ENCODE measurements around the gene PTMA. TPM values are rescaled to one million over a fixed set of nuclear protein-coding genes. Genes with fewer than 3 reads are reported as not detected.
A peak's percentile ranks its signal among the peaks of the same experiment; 100 is the strongest.

PTMA gene
- total and polyA plus RNA-seq, 9 of the 15 experiments (the other 6 are each of a cell fraction or from before 2014, with no cell fraction given), result 429 to 2,322 (median 1,578) TPM

GRCh38 chr2:231708773-231709635, 679 bp downstream of the PTMA start (continued):
- TF ChIP-seq ZNF639 (CRISPR knock-in tag; conservative IDR thresholded peaks at IDR 0.05 in 1 of 2, IDR thresholded peaks at IDR 0.05 in 1 of 2), result 0 out of 4 replicates have a peak, but pooled peaks of 1 of the 2 experiments have one; percentile 3
- no peak for TF ChIP-seq NCOA1 (IDR thresholded peaks at IDR 0.05; ENCODE audit: low read depth)
- no peak; the same call in 1 of the 2 replicates for TF ChIP-seq POLR2H (tag; IDR thresholded peaks at IDR 0.05; ENCODE audit: low read depth)
- TF ChIP-seq RBFOX2 (IDR thresholded peaks at IDR 0.05; ENCODE audit: low read depth, low read length), result peak; percentile 93
- no peak for TF ChIP-seq ZNF696 (CRISPR knock-in tag; conservative IDR thresholded peaks at IDR 0.05)
- no peak for TF ChIP-seq ZNF41 (CRISPR knock-in tag; conservative IDR thresholded peaks at IDR 0.05)
- peak; percentile 36 for TF ChIP-seq CXXC5 (CRISPR knock-in tag; IDR thresholded peaks at IDR 0.05)
- peak in 1 of 2 experiments; percentile 5; a peak in 1 of 4 replicates for TF ChIP-seq SIN3A (IDR thresholded peaks at IDR 0.05; ENCODE audit: borderline replicate concordance in 2 of 2, control insufficient read depth in 1 of 2, low read depth in 2 of 2, low read length in 2 of 2)
- no peak for TF ChIP-seq NFYB (IDR thresholded peaks at IDR 0.05; ENCODE audit: extremely low read depth, insufficient read length)
- peak; percentile 42 for TF ChIP-seq CTCFL (IDR thresholded peaks at IDR 0.05; ENCODE audit: borderline replicate concordance, insufficient read depth, low read depth, low read length, poor library complexity, severe bottlenecking)
- TF ChIP-seq ZNF24 (IDR thresholded peaks at IDR 0.05), result no peak
- peak; percentile 7; the same call in 1 of the 2 replicates for TF ChIP-seq L3MBTL2 (IDR thresholded peaks at IDR 0.05)
- no peak for TF ChIP-seq PTRF (tag; IDR thresholded peaks at IDR 0.05)
- no peak for TF ChIP-seq PHB2 (IDR thresholded peaks at IDR 0.05; ENCODE audit: low read depth)
- peak; percentile 97 for TF ChIP-seq RBM22 (IDR thresholded peaks at IDR 0.05; ENCODE audit: low read depth, low read length, poor library complexity, severe bottlenecking)
- TF ChIP-seq PHF8 (IDR thresholded peaks at IDR 0.05; ENCODE audit: borderline replicate concordance, low read length), result peak; percentile 38; the same call in 1 of the 2 replicates
- no peak for TF ChIP-seq NELFE (IDR thresholded peaks at IDR 0.05; ENCODE audit: insufficient read depth, insufficient read length)
- no peak for TF ChIP-seq ZNF217 (CRISPR knock-in tag; IDR thresholded peaks at IDR 0.05)
- TF ChIP-seq ZNF75A (CRISPR knock-in tag; IDR thresholded peaks at IDR 0.05), result no peak
- TF ChIP-seq MLLT1 (IDR thresholded peaks at IDR 0.05), result peak in 1 of 2 experiments; percentile 7; a peak in 1 of 4 replicates
- peak; percentile 98 for TF ChIP-seq FIP1L1 (IDR thresholded peaks at IDR 0.05; ENCODE audit: low read depth, low read length, poor library complexity, severe bottlenecking)
- TF ChIP-seq PHF20 (IDR thresholded peaks at IDR 0.05; ENCODE audit: partially characterized antibody), result no peak

All from K562 (cell line).